Spleen (tissue), 11 donors: ENCODE measurements around the gene DVL1. TPM values are rescaled to one million over a fixed set of nuclear protein-coding genes. Genes with fewer than 3 reads are reported as not detected.

ENCODE experiments used
- DNase-seq: peaks from one replicate; pipeline ENCODE4 v3.0.0-alpha.2; 2020
- H3K27ac ChIP-seq, 8 donors: fragments of 200-600 bp; sonication (generic) in 7 of 8; 1 replicate in 4 of 8; 2 replicates in 4 of 8; pipeline versions ENCODE4 v1.5.0 to v1.8.0; 2016 to 2021; ENCODE audit warnings: inconsistent platforms in 4 of 8, mild to moderate bottlenecking in 4 of 8, moderate library complexity in 1 of 8
- H3K27me3 ChIP-seq, 7 donors: fragments of 200-600 bp; sonication (generic) in 6 of 7; replicated peaks in 1 of 7; 1 replicate in 4 of 7; 2 replicates in 3 of 7; pipeline versions ENCODE4 v1.5.0 to v1.8.0; 2016 to 2021; ENCODE audit warnings: inconsistent platforms in 3 of 7, mild to moderate bottlenecking in 1 of 7
- H3K36me3 ChIP-seq, 6 donors: fragments of 200-600 bp; sonication (generic) in 5 of 6; 1 replicate in 4 of 6; 2 replicates in 2 of 6; pipeline versions ENCODE4 v1.5.0 to v1.8.0; 2016 to 2021; ENCODE audit warnings: inconsistent platforms in 2 of 6
- H3K4me1 ChIP-seq, 6 donors: fragments of 200-600 bp; sonication (generic) in 5 of 6; 1 replicate in 3 of 6; 2 replicates in 3 of 6; pipeline versions ENCODE4 v1.5.0 to v1.8.0; 2016 to 2021; ENCODE audit warnings: inconsistent platforms in 3 of 6
- H3K4me3 ChIP-seq, 8 donors: fragments of 200-600 bp; sonication (generic) in 7 of 8; 1 replicate in 4 of 8; 2 replicates in 4 of 8; pipeline versions ENCODE4 v1.5.0 to v1.8.0; 2016 to 2021; ENCODE audit warnings: inconsistent platforms in 4 of 8, mild to moderate bottlenecking in 4 of 8, moderate library complexity in 2 of 8
- H3K9me3 ChIP-seq, 8 donors: fragments of 200-600 bp; sonication (generic) in 7 of 8; 1 replicate in 4 of 8; 2 replicates in 4 of 8; pipeline versions ENCODE4 v1.5.0 to v1.8.0; 2016 to 2021; ENCODE audit warnings: inconsistent platforms in 4 of 8
- CTCF ChIP-seq, 11 experiments: fragments of 200-600 bp in 7 of 11; fragments of 450-650 bp in 4 of 11; sonication (generic) in 4 of 11; IDR thresholded peaks in 8 of 11; conservative IDR thresholded peaks in 3 of 11; 1 replicate in 7 of 11; 2 replicates in 4 of 11; pipeline versions ENCODE4 v1.4.0 to v1.8.0; 2016 to 2021; ENCODE audit warnings: antibody characterized with exemption in 11 of 11, inconsistent platforms in 4 of 11, mild to moderate bottlenecking in 1 of 11
- POLR2A ChIP-seq, 3 donors: fragments of 450-650 bp; IDR thresholded peaks; one replicate each; pipeline ENCODE4 v1.5.1; 2017; ENCODE audit warnings: antibody characterized with exemption in 3 of 3, mild to moderate bottlenecking in 1 of 3
- POLR2AphosphoS5 ChIP-seq, 3 donors: sonication (generic); formaldehyde crosslinking; IDR thresholded peaks; one replicate each; pipeline ENCODE4 v1.5.1; 2017; ENCODE audit warnings: antibody characterized with exemption in 3 of 3
- WGBS, 5 donors: extraction: QIAGEN DNeasy Blood & Tissue Kit in 3 of 5; methylation state at CpG; one replicate each; pipeline versions ENCODE4 v1.1.5 to v1.1.7; 2013 to 2018; 5-methylcytosine and 5-hydroxymethylcytosine counted together
- intact Hi-C: fragments of 100-400 bp; cut with DNase I; formaldehyde crosslinking; loops from one replicate; pipeline ENCODE4 v1.15.0; 2023; ENCODE audit warnings: low total_unique reads
- polyA plus RNA-seq, 3 donors: library from polyadenylated mRNA; stranded (reverse); fragments of 200-250 nt; gene quantifications; one replicate each; pipeline ENCODE4 v1.2.1, GENCODE V29; 2013
- total RNA-seq, 7 donors: library from RNA; depleted of rRNA in 3 of 7; stranded (reverse); fragments of >200 nt in 3 of 7; fragmentation: NEBNext Ultra II Directional in 4 of 7; extraction: Animal tissue kit (Norgen Biotek cat#: 25700) in 4 of 7; gene quantifications; one replicate each; pipeline versions ENCODE4 v1.1.0 to v1.2.1, GENCODE V29; 2016 to 2021
- donor health status: healthy with polysubstance abuse.
- donor health status: DM: no; HTN: no; CAD: no; lungs with moderate emphysema.
- donor health status: DM: no; HTN: no; CAD: no.
- donor health status: Bipolar disorder and iron deficiency.
- donor health status: healthy.
- donor health status: DM: no; HTN: no; CAD: no.
- donor health status: DM: yes; HTN: yes; CAD: no.

The DVL1 gene
- total and polyA plus RNA-seq, 10 donors, result 18.1 to 59.1 (median 39.2) TPM

GRCh38 chr1:1298861-1299685, 50.1 kb downstream of the DVL1 start:
- TF ChIP-seq POLR2AphosphoS5 (IDR thresholded peaks at IDR 0.05) (peak in 1 of 3 donors; percentile 19), CTCF (IDR thresholded peaks at IDR 0.05 in 8 of 11, conservative IDR thresholded peaks at IDR 0.05 in 3 of 11) (no peak)
- Histone ChIP-seq H3K27ac (no peak overlapping the region), H3K4me3 (no peak overlapping the region)

DNA sequence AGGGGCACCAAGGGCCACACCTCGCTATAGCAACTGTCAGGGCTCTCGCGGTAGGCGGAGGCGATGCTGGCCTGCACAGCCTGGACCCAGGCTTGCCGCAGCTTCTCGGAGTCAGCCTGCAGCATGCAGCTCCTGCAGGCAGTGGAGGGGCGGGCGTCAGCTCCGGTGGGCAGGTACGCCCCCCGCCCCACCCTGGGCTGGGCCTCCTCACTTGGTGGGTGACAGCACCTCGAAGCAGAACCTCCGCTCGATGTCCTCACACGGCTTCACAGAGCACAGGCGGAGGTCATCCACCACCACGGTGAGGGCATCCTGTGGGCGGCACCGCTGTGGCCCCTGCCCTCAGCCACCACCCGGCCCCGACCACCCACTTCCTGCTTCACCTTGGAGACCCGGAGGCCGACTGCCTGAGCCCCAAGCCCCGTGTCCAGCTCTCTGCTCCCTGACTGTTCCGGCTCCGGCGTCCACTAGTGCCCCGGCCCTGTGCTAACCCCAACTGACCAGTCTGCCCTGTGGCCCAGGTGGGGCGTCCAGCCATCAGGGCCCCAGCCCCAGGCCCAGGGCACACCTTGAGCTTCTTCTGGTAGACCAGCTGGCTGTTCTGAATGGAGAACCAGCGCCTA, 51.3 kb downstream of the DVL1 start:
- H3K36me3 ChIP-seq, result peaks cover 0 to 60% (median 7%) of the 10 kb centered on the region in 6 donors
- no peak overlapping the region for H3K27ac ChIP-seq
- WGBS, 5 donors, result 80 to 90% (median 88%) methylated on average over 13 to 31 of the region's 31 CpGs
- H3K9me3 ChIP-seq, result no peaks in the 10 kb centered on the region
- no peaks in the 10 kb centered on the region for H3K27me3 ChIP-seq
- H3K4me3 ChIP-seq, result no peak overlapping the region
- DNase-seq, result no peak
- TF ChIP-seq CTCF (IDR thresholded peaks at IDR 0.05 in 8 of 11, conservative IDR thresholded peaks at IDR 0.05 in 3 of 11), result no peak
- TF ChIP-seq POLR2AphosphoS5 (IDR thresholded peaks at IDR 0.05), result peak in 1 of 3 donors; percentile 47
- no peak for TF ChIP-seq POLR2A (IDR thresholded peaks at IDR 0.05)
- peaks cover 0 to 9% (median 0%) of the 10 kb centered on the region in 6 donors for H3K4me1 ChIP-seq
- intact Hi-C loops, result no loop called here

More at GRCh38 chr1:1298861-1299685, 50.1 kb downstream of the DVL1 start:
- intact Hi-C loops, result no loop called here
- DNase-seq, result no peak
- no peaks in the 10 kb centered on the region for H3K9me3 ChIP-seq
- H3K36me3 ChIP-seq, result peaks cover 0 to 48% (median 7%) of the 10 kb centered on the region in 6 donors
- H3K4me1 ChIP-seq, result peaks cover 0 to 21% (median 5%) of the 10 kb centered on the region in 6 donors
- no peaks in the 10 kb centered on the region for H3K27me3 ChIP-seq
- WGBS, 5 donors, result 72 to 79% (median 75%) methylated on average over 7 to 30 of the region's 30 CpGs

DNA sequence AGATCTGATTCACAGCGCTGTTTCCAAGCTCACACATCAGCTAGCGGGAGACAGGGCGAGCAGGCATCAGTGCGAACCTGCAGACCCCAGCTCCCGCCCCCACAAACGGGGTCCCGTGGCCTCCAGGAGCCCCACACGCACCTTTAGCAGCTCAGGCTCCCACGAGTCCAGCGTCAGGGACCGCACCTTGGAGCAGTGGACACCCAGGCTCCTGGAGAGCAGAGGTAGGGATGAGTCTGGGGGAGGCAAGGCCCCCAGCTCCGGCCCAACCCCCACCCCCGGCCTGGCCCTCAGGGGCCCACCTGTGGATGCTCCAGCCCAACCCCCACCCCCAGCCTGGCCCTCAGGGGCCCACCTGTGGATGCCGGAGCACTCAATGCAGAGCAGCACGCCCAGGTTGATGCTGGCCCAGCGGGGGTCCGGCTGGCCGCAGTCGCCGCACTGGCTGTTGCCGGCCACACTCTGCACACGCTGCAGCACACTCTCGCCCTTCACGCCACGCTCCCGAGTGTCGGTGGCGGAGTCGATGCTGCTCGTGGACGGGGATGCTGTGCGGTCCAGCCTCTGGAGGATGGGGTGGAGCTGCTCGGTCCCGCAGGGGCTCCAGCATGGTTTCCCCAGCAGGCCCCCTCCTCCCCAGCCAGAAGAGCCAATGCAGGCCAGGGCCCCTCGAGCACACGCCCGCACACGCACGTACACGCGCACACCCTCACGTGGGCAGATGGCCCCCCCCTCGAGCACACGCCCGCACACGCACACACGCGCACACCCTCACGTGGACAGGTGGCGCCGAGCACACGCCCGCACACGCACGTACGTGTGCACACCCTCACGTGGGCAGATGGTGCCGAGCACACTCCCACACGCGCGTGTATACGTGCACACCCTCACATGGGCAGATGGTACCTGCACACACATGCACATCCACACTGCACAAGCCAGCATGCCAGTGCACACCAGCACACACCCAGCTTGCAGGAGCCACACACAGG, 52.9 kb downstream of the DVL1 start:
- TF ChIP-seq POLR2AphosphoS5 (IDR thresholded peaks at IDR 0.05), result peak in 1 of 3 donors; percentile 21
- TF ChIP-seq POLR2A (IDR thresholded peaks at IDR 0.05), result no peak
- Histone ChIP-seq H3K4me3 (no peak overlapping the region), H3K36me3 (peaks cover 0 to 63% (median 7%) of the 10 kb centered on the region in 6 donors), H3K27me3 (no peaks in the 10 kb centered on the region), H3K4me1 (peaks cover 0 to 18% (median 8%) of the 10 kb centered on the region in 6 donors), H3K9me3 (no peaks in the 10 kb centered on the region), H3K27ac (no peak overlapping the region)
- intact Hi-C loops, result no loop called here
- no peak for DNase-seq
- 93 to 97% (median 95%) methylated on average over 34 to 62 of the region's 62 CpGs for WGBS, 5 donors
